GM19043 (cell line): ENCODE results near the gene EFNA2.

ENCODE experiments used
- ATAC-seq: cut with Tn5 transposase; IDR thresholded peaks from one replicate; pipeline ENCODE4 v1.9.1; 2021; ENCODE audit warnings: low read depth; ENCODE audit not compliant: unreplicated experiment

EFNA2 gene

DNA sequence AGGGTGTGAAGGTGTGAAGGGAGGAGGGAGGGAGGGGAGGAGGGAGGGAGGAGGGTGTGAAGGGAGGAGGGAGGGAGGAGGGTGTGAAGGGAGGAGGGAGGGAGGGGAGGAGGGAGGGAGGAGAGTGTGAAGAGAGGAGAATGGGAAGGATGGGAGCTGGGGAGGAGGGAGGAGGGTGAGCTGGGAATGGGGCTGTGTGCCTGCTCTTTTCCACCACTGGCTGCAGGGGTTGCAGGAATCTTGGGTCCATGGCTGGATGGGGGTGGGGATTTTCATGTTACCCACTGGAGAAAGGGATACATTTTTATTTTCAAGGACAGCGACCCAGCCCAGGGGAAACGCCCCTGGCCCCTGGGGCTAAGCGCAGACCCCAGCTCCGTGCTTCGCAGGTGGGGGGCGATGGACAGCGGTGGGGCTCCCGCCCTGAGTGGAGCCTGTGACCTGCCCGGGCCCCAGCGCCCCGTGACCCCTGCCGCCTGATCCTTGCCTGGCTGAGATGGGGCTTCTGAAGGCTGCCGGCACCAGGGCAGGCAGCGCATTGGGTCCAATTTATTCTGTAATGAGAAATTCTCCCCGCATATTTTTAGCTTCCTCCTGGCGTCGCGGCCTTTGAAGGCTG is 3.0 kb upstream of the EFNA2 start:
- ATAC-seq, result no peak

GRCh38 chr19:1283207-1283916 is 2.3 kb upstream of the EFNA2 start:
- no peak for ATAC-seq

DNA sequence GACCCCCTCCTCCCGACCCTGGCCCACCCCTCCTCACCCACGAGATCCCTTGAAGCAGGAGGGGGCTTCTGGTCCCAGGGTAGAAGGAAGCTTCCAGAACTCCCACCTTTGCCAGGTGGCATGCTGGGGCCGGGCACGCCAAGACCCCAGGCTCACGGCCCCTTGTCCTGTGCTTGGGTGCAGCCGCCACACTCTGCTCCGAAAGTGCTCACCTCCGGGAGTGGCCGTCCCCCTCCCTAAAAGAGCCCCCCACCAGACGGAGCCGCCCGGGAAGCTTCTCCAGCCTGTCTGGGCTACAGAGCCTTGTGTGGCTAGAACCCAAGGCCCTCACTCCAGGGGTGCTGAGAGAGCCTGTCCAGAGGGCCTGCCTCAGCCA is 1.8 kb upstream of the EFNA2 start:
- no peak for ATAC-seq

DNA sequence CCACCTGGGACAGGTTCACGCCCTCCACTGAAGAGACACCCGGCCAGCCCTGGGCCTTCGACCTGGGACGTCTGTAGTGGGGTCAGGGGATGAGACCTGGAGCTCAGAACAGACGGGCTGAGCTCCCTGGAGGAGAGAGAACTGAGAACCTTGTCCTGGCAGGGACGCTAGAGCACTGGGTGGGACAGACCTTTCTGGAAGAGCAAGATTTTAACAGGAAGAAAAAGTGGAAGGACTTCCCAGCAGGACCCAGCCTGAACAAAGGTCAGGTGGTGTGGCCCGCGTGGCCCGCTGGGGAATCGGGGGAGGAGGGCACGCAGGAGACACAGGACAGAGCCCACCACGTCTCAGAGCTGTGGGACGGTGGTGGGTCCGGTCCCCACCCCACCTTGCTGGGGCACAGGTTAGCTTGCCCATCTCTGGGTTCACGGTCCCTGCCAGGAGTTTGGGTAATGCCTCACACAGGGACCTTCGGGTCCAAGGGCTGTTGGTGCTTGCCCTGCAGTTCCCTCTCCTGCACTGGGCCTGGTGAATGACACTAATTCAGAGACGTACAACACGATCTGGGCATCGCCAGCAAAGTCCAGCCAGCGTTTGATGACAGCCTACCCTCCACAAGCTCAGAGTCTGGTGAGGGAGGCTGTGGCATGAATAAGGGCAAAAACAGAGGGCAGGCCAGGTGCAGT is 1.2 kb upstream of the EFNA2 start:
- ATAC-seq, result no peak

GRCh38 chr19:1284979-1285736 is 515 bp upstream of the EFNA2 start:
- ATAC-seq, result no peak

GRCh38 chr19:1286487-1287353 is 1.0 kb downstream of the EFNA2 start:
- no peak for ATAC-seq

DNA sequence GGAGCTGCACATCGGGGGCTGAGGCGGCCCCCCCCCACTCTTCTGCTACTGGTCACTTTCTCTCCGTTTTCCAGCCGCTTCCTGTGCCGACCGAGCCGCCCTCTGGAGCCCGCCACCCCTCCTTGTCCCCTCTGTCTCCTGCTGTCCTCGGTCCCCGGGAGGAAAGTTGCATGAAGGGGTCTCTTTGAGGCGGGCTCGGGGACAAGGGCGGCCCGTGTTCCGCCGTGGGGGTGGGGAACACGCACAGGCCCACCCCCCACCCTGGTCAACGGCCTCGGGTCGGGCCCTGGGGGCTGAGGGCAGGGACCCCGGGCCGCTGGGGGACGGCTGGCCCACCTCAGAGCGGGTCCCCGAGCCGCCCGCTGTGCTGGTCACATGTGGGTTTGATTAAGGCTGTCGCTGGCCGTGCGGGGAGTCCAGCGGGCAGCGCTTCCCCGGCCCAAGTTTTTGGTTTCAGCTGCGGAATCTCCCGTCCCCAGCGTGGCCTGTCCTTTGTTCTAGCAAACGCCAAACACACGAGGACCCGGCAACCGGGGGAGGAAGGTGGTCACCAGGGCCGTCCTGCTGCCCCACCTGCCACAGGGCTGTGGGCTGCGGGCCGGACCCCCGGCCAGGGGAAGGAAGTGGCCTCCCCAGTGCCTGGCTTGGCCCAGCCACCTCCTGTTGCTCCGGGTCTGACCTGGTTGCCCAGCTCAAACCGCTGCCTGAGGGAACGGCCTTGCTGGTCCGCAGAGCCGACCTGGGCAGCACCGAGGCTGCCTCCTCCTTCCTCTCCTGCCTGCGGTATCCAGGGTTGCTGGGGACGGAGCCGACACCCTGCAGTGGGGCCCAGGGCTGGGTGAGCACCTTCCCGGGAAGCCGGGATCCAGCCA is 1.9 kb downstream of the EFNA2 start:
- ATAC-seq, result no peak

- ATAC-seq, result no peak
Measured at GRCh38 chr19:1288226-1288612, 2.5 kb downstream of the EFNA2 start.

DNA sequence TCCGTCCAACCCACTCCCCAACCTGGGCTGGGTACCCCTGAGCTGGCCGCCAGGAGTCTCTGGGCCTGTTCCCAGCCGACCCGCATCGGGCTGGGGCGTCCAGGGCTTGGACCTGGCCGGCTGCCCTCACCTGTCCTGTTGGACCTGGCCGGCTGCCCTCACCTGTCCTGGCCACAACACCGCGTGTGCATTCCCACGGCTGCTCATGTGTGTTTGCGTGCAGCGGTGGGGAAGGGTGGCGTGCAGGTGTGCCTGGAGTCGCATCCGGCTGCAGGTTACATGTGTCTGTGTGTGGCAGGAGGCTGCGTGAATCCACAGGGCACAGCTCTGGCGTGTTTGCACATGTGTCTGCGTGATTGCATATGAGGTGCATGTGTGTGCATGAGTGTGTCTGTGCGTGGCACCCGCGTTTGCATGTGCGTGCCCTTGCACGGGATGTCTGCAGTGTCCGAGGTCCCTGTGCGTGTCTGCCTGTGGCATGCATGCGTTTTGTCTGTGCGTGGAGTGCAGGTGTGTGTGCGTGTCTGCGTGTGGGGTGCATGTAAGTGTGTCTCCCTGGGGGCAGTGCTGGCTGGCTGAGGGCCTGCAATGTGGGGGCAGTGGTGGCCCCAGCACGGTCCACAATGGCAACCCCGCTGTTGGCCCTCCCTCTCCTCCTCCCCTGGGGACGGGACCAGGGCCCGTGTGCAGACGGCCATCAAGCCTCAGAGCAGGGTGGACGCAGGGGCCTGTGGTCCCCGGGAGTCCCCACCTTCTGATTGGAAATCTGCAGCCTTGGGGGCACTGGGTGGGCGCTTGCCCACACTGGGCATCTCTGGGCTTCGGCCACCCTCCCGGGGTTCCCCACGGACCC is 3.4 kb downstream of the EFNA2 start:
- no peak for ATAC-seq

- no peak for ATAC-seq
Measured at GRCh38 chr19:1289686-1290025, 4.0 kb downstream of the EFNA2 start.

- no peak for ATAC-seq
Measured at GRCh38 chr19:1290196-1290702, 4.6 kb downstream of the EFNA2 start.

DNA sequence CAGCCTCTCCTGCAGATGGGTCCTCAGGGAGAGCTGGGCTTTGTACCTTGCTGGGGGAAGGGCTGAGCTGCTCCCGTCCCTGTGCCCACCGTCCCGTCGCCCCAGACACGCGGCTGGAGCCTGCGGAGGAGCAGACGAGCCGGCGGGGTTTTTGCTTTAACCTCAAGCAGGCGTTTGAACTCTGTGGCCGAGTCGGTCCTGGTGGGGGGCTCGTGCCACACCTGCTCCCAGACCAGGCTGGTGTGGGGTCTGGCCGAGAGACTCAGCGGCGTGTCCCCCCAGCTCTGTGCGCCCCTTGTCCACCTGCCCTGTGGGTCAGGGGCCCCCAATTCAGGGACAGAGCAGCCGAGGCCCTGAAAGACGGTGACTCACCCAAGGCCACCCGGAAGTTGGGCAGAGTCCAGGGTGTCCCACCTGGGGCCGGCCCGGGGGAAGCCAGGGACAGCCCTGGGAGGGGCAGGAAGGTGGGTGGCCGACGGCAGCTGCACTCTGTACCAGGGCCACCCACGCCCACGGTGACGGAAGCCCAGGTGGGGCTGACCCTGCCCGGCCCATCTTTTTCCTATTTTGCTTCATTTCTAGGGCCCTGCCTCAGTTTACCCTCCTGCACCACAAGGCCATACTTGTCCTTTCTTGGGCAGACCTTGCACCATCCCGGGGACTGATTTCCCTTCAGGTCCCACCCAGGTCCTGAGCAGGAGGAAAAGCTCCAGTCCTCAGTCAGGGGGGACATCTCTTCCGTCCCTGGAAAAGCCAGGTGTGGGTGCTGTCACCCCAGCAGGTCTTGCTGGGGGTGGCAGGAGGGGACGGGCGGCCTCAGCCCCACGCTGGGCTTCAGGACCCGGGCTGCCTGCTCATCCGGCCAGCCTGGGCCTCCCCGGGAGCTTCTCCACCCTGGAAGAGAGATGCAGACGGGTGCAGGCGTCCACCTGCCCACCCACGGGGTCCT is 5.3 kb downstream of the EFNA2 start:
- no peak for ATAC-seq

DNA sequence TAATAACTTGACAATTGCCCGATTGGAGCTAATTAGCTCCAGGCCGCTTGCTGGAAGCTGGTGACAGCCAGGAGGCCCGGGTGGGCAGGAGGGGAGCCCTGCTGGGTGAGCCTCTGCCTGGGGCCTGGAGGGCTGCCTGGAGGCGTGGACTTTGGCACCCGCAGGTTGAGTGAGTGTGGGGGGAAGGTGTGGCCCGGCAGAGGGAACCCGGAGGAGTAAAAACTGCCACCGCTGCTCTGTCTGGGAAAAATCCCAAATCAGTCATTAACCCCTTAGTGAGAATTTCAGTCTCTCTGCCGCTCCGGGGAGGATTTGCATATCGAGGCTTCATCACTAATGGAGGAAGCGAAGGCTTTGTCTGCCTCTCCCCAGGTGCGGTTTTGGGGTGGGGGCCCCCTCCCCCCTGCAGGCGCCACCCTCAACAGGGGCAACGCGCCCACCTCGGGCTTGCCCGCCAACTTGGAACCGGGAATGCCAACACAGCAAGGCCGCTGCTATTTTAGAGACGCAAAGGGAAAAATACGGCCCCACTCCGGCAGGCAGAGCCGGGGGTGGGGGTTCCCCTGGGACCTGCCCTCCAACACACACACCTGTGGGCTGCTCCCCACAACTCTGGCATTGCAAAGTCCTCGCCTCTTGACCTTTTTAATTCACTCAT is 6.2 kb downstream of the EFNA2 start:
- ATAC-seq, result no peak

DNA sequence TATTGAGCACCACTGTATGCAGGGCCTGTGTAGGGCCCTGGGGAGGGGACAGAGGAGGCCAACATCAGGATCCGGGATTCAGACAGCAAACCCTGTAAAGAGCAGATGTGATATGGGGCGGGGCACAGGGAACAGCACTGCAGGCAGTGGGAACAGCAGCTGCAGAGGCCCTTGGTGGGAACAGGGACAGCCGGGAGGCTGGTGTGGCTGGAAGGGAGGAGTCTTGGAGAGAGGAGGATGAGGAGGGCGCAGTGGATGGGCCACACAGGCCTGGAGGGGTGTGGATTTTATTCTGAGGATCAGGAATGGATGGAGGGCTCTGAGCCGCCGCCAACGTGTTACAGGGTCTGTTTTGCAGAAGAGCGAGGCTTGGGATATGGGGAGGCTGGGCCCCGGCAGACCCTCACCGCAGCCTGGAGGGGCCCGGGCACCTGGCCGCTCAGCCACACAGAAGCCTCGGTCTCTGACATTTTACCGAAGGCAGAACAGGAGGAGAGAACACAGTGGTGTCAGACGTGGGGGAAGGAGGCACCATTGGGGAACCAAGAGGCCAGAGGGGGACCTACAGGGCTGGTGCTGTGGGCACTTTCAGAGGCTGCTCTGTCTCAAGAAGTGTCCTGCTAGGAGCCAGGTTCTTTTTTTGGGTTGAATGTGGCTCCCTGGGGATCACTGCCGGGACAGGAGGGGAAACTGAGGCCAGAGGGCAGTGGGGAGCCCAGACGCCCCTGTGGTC is 6.9 kb downstream of the EFNA2 start:
- no peak for ATAC-seq

DNA sequence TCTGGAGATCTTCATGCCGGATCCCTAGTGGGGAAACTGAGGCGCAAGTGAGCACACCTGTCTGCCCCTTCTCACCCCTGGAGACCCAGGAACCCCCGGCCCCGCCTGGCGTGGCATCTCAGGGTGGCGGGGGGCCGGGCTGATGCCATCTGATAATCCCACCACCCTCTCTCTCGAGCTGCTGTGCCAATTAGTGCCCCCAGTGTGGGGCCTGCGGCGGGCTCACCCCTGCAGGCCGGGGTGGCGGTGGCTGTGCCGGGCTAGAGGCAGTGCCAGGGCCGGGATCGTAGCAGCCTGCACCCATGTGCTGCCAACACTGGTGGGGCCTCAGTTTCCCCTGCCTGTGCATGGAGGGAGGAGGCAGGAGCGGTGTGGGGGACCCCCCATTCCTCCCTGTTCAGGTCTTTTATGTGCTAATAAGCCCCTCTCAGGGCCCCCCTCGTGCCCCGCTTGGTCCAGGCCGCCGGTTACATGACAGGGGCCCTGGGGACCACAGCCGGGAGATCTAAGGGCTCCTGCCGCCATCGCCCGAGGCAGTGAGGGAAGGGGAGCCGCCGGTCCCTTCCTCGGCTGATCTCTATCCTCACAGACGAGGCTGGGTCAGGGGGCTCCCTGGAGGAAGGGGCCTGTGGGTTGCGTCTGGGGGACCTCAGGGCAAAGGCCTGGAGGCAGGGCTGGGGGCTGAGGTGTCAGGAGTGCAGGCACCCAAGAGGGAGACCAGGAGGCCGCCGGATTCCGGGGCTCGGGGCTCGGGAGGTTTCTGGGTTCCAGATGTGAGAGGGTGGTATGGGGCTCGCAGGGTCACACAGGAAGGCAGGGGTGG is 8.3 kb downstream of the EFNA2 start:
- no peak for ATAC-seq
